A673 (cell line): ENCODE results near the gene ZNF503. TPM values are rescaled to one million over a fixed set of nuclear protein-coding genes. Genes with fewer than 3 reads are reported as not detected.

ENCODE experiments used
- BruUV-seq: library from RNA; stranded (reverse); fragments of 400-500 nt; replicated peaks from 2 replicates; lab custom pipeline; 2021; lab: Mats Ljungman, UMichigan
- CTCF ChIA-PET: fragments of 300-600 bp; sonication (Branson Sonifier 250); formaldehyde crosslinking; loops from one replicate; lab custom pipeline; 2022; ENCODE audit warnings: antibody characterized with exemption; lab: Charles Lee
- POLR2A ChIA-PET: fragments of 300-600 bp; sonication (Branson Sonifier 250); formaldehyde crosslinking; loops from one replicate; lab custom pipeline; 2022; ENCODE audit warnings: antibody characterized with exemption; ENCODE audit not compliant: low non-redundant PET; lab: Charles Lee
- DNase-seq: peaks from one replicate; pipeline ENCODE4 v3.0.0-alpha.2; 2015; ENCODE audit warnings: low spot score
- H3K27ac ChIP-seq: fragments of 200-600 bp; sonication (generic); 2 replicates; pipeline ENCODE4 v1.5.1; 2016; ENCODE audit warnings: mixed run types, low read depth, mild to moderate bottlenecking, mixed read lengths, antibody characterized with exemption, low read length; ENCODE audit not compliant: poor library complexity, severe bottlenecking
- H3K27me3 ChIP-seq: fragments of 200-600 bp; sonication (generic); replicated peaks from 2 replicates; pipeline ENCODE4 v1.6.1; 2017; ENCODE audit warnings: mixed run types, low read depth, mild to moderate bottlenecking, mixed read lengths, antibody characterized with exemption, low read length; ENCODE audit not compliant: insufficient read depth, poor library complexity
- H3K36me3 ChIP-seq: fragments of 200-600 bp; sonication (generic); 2 replicates; pipeline ENCODE4 v1.6.1; 2016; ENCODE audit warnings: mixed run types, mild to moderate bottlenecking, mixed read lengths, antibody characterized with exemption, low read length; ENCODE audit not compliant: insufficient read depth, poor library complexity, severe bottlenecking
- H3K4me1 ChIP-seq: fragments of 200-600 bp; sonication (generic); 2 replicates; pipeline ENCODE4 v1.6.1; 2017; ENCODE audit warnings: mixed run types, mild to moderate bottlenecking, mixed read lengths, antibody characterized with exemption, low read length; ENCODE audit not compliant: insufficient read depth, poor library complexity, severe bottlenecking
- H3K4me3 ChIP-seq: fragments of 200-600 bp; sonication (generic); 2 replicates; pipeline ENCODE4 v1.5.1; 2016; ENCODE audit warnings: low read depth, mixed run types, mild to moderate bottlenecking, mixed read lengths, low read length; ENCODE audit not compliant: poor library complexity, severe bottlenecking
- H3K9me3 ChIP-seq: fragments of 200-600 bp; sonication (generic); 2 replicates; pipeline ENCODE4 v1.6.1; 2016; ENCODE audit warnings: mixed run types, low read depth, mild to moderate bottlenecking, mixed read lengths, antibody characterized with exemption, low read length; ENCODE audit not compliant: poor library complexity, severe bottlenecking
- CTCF ChIP-seq: fragments of 300-800, 200-600 bp; sonication (generic); conservative IDR thresholded peaks from 2 replicates; pipeline ENCODE4 v1.5.1; 2017; ENCODE audit warnings: low read depth, mild to moderate bottlenecking, antibody characterized with exemption, low read length, moderate library complexity, mixed read lengths
- EZH2 ChIP-seq: fragments of 200-600 bp; sonication (generic); IDR thresholded peaks from 2 replicates; pipeline ENCODE4 v1.6.1; 2017; ENCODE audit warnings: borderline replicate concordance, low read depth, mild to moderate bottlenecking, mixed read lengths, antibody characterized with exemption, low read length; ENCODE audit not compliant: poor library complexity, severe bottlenecking
- intact Hi-C: fragments of 100-400 bp; cut with micrococcal nuclease; formaldehyde crosslinking; loops from one replicate; pipeline ENCODE4 v1.10.0; 2022; ENCODE audit not compliant: unreplicated experiment
- total RNA-seq: library from RNA; stranded (reverse); gene quantifications from 2 replicates; pipeline ENCODE4 v1.2.3, GENCODE V29; 2021

Gene ZNF503
- total RNA-seq, 1 experiment from 2014 or later, result 1.2 TPM

- intact Hi-C loops, result loop anchor here (10.0 kb wide), 1 partner anchor 506 kb away; no protein-coding TSS in a partner anchor
- CTCF ChIA-PET, result no interaction called here
- Histone ChIP-seq H3K4me1 (peaks cover 21% of the 10 kb centered on the region), H3K9me3 (no peaks in the 10 kb centered on the region), H3K27ac (no peak overlapping the region), H3K4me3 (peak overlapping the region; percentile 3), H3K36me3 (no peaks in the 10 kb centered on the region), H3K27me3 (peaks cover 93% of the 10 kb centered on the region)
- POLR2A ChIA-PET, result no interaction called here
- DNase-seq, result no peak
- peak; percentile 40 for TF ChIP-seq EZH2
- TF ChIP-seq CTCF, result no peak
- no TSS peak for BruUV-seq
These were observed 6.9 kb upstream of the ZNF503 start for GRCh38 chr10:75408509-75408875.

GRCh38 chr10:75407713-75408508 is 6.3 kb upstream of the ZNF503 start:
- no peak for DNase-seq
- Histone ChIP-seq H3K36me3 (no peaks in the 10 kb centered on the region), H3K27ac (no peak overlapping the region), H3K9me3 (no peaks in the 10 kb centered on the region), H3K4me3 (peak overlapping the region; percentile 3), H3K4me1 (peaks cover 26% of the 10 kb centered on the region), H3K27me3 (peaks cover 94% of the 10 kb centered on the region)
- BruUV-seq, result no TSS peak
- intact Hi-C loops, result loop anchor here (10.0 kb wide), 1 partner anchor 507 kb away; no protein-coding TSS in a partner anchor
- ChIA-PET POLR2A (no interaction called here), CTCF (no interaction called here)
- TF ChIP-seq EZH2 (peak; percentile 85), CTCF (no peak)

- ChIA-PET POLR2A (no interaction called here), CTCF (no interaction called here)
- no peaks in the 10 kb centered on the region for H3K36me3 ChIP-seq
- H3K27ac ChIP-seq, result no peak overlapping the region
- peaks cover 33% of the 10 kb centered on the region for H3K4me1 ChIP-seq
- intact Hi-C loops, result loop anchor here (10.0 kb wide), 1 partner anchor 508 kb away; no protein-coding TSS in a partner anchor
- H3K27me3 ChIP-seq, result peaks cover 97% of the 10 kb centered on the region
- no peaks in the 10 kb centered on the region for H3K9me3 ChIP-seq
- TF ChIP-seq EZH2, result no peak
- no peak for TF ChIP-seq CTCF
- no peak for DNase-seq
- BruUV-seq, result no TSS peak
- no peak overlapping the region for H3K4me3 ChIP-seq
These were observed 5.7 kb upstream of the ZNF503 start for GRCh38 chr10:75407224-75407712.
